Memory B cell (primary cell): ENCODE results near the gene PSENEN.
"Not testable (repeated sequence)": the region's sequence is repeated elsewhere in the genome, so short reads cannot be mapped to it uniquely, and the experiment has no call there.

Source experiments
- ATAC-seq: fragments of 150-1000 bp; cut with Tn5 transposase; 2 replicates; pipeline ENCODE4 v1.10.0; 2021; ENCODE audit warnings: low read depth, mild to moderate bottlenecking, moderate library complexity
- DNase-seq, 2 donors: peaks; one replicate each; pipeline ENCODE4 v3.0.0; 2022; ENCODE audit warnings: low spot score in 2 of 2
- H3K27ac Mint-ChIP-seq: one replicate; pipeline ENCODE4 v1.8.0; 2022; ENCODE audit warnings: mild to moderate bottlenecking, moderate library complexity, mixed read lengths
- H3K27me3 Mint-ChIP-seq: one replicate; pipeline ENCODE4 v1.8.0; 2022; ENCODE audit warnings: mixed read lengths
- H3K36me3 Mint-ChIP-seq: one replicate; pipeline ENCODE4 v1.8.0; 2022; ENCODE audit warnings: mild to moderate bottlenecking, mixed read lengths
- H3K4me1 Mint-ChIP-seq: one replicate; pipeline ENCODE4 v1.8.0; 2022; ENCODE audit warnings: mixed read lengths
- H3K4me3 Mint-ChIP-seq: one replicate; pipeline ENCODE4 v1.8.0; 2022; ENCODE audit warnings: mild to moderate bottlenecking, moderate library complexity, mixed read lengths
- H3K9me3 Mint-ChIP-seq: one replicate; pipeline ENCODE4 v1.8.0; 2022; ENCODE audit warnings: mixed read lengths

The PSENEN gene

DNA sequence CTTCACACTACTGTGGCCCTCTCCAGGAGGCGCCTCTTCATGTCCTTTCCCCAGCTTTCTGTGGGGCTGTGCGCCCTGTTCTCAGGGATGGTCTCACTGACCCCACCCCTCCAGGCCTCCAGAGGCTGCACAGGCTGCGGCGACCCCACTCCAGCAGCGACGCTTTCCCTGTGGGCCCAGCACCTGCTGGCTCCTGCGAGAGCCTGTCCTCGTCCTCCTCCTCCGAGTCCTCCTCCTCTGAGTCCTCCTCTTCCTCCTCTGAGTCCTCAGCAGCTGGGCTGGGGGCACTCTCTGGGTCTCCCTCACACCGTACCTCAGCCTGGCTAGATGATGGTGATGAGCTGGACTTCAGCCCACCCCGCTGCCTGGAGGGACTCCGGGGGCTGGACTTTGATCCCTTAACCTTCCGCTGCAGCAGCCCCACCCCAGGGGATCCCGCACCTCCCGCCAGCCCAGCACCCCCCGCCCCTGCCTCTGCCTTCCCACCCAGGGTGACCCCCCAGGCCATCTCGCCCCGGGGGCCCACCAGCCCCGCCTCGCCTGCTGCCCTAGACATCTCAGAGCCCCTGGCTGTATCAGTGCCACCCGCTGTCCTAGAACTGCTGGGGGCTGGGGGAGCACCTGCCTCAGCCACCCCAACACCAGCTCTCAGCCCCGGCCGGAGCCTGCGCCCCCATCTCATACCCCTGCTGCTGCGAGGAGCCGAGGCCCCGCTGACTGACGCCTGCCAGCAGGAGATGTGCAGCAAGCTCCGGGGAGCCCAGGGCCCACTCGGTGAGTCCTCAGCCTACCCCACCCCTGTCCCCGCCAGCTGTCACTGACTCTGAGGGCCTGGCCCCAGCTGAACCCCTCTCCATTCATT lies 41.1 kb downstream of the PSENEN start:
- no peak overlapping the region for H3K4me3 Mint-ChIP-seq
- no peaks in the 10 kb centered on the region for H3K9me3 Mint-ChIP-seq
- no peaks in the 10 kb centered on the region for H3K27me3 Mint-ChIP-seq
- no peak overlapping the region for H3K27ac Mint-ChIP-seq
- peaks cover 6% of the 10 kb centered on the region for H3K36me3 Mint-ChIP-seq
- no peaks in the 10 kb centered on the region for H3K4me1 Mint-ChIP-seq
- DNase-seq (no peak), ATAC-seq (no peak)

DNA sequence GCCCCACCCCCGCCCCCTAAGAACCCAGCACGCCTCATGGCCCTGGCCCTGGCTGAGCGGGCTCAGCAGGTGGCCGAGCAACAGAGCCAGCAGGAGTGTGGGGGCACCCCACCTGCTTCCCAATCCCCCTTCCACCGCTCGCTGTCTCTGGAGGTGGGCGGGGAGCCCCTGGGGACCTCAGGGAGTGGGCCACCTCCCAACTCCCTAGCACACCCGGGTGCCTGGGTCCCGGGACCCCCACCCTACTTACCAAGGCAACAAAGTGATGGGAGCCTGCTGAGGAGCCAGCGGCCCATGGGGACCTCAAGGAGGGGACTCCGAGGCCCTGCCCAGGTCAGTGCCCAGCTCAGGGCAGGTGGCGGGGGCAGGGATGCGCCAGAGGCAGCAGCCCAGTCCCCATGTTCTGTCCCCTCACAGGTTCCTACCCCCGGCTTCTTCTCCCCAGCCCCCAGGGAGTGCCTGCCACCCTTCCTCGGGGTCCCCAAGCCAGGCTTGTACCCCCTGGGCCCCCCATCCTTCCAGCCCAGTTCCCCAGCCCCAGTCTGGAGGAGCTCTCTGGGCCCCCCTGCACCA lies 41.9 kb downstream of the PSENEN start:
- Mint-ChIP-seq H3K4me3 (no peak overlapping the region), H3K36me3 (peaks cover 6% of the 10 kb centered on the region), H3K27ac (no peak overlapping the region), H3K4me1 (no peaks in the 10 kb centered on the region), H3K27me3 (no peaks in the 10 kb centered on the region), H3K9me3 (no peaks in the 10 kb centered on the region)
- ATAC-seq, result no peak
- DNase-seq, result no peak

DNA sequence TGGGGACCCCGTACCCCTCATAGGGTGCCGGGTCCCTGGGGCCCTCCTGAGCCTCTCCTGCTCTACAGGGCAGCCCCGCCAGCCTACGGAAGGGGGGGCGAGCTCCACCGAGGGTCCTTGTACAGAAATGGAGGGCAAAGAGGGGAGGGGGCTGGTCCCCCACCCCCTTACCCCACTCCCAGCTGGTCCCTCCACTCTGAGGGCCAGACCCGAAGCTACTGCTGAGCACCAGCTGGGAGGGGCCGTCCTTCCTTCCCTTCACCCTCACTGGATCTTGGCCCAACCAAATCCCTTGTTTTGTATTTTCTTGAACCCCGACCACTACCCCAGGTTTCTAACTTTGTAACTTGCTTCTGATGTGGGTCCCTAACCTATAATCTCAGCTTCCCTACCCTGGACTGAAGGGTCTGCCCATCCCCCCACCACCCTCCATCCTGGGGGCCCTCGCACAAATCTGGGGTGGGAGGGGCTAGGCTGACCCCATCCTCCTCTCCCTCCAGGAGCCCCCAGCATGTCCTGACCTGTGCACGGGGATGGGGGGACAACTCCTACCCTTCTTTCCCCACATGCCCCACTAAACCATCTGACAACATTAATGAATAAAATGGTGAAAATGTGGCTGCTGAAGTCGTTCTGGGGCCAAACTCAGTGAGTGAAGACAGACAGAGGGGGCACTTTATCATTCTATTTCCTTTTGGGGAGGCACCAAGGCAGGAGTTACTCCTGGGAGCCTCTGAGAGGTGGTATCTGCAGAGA lies 42.9 kb downstream of the PSENEN start:
- Mint-ChIP-seq H3K36me3 (peaks cover under 1% of the 10 kb centered on the region), H3K9me3 (no peaks in the 10 kb centered on the region), H3K4me1 (no peaks in the 10 kb centered on the region)

DNA sequence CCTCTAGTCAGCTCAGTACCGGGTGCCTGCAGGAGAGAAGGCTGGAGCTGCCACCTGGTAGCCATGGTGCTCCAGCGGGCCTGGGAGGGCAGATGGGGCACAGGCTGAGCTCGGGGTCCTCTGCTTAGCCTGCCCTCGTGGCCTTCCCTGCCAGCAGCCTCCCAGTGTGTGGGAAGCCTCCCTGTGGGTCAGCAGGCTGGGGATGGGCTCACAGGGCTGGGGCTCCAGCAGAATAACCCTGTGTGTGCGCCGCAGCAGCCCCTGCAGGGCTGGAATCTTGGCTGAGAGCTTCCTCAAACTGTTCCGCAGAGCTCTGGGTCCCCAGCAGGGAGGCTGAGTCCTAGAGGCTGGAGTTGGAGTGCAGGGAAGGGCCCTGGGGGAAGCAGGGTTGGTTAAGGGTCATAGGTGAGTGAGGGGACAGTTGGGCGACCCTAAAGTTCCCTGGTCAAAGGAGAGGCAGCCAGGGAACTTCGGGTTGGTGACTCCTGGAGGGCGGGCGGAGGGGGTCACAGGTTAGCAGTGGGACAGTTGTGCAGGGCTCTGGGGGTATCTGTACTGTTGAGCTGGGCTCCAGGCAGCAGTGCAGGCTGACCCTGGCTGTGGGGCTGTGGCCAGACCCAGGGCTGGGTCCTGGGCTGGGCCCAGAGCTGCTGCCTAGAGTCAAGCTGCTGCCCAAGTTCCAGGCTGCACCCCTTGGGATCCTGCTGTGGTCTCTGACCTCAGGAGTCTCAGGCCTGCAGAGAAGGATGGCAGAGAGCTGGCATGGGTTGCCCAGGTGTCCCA lies 43.9 kb downstream of the PSENEN start:
- no peaks in the 10 kb centered on the region for H3K4me1 Mint-ChIP-seq
- H3K36me3 Mint-ChIP-seq, result no peaks in the 10 kb centered on the region
- DNase-seq (no peak), ATAC-seq (no peak)
- no peak overlapping the region for H3K4me3 Mint-ChIP-seq
- H3K27me3 Mint-ChIP-seq, result peaks cover 6% of the 10 kb centered on the region
- no peaks in the 10 kb centered on the region for H3K9me3 Mint-ChIP-seq
- H3K27ac Mint-ChIP-seq, result no peak overlapping the region

More for the DNA sequence above, 42.9 kb downstream of the PSENEN start:
- DNase-seq, result no peak
- Mint-ChIP-seq H3K27ac (no peak overlapping the region), H3K27me3 (peaks cover 3% of the 10 kb centered on the region), H3K4me3 (no peak overlapping the region)
- ATAC-seq, result no peak

DNA sequence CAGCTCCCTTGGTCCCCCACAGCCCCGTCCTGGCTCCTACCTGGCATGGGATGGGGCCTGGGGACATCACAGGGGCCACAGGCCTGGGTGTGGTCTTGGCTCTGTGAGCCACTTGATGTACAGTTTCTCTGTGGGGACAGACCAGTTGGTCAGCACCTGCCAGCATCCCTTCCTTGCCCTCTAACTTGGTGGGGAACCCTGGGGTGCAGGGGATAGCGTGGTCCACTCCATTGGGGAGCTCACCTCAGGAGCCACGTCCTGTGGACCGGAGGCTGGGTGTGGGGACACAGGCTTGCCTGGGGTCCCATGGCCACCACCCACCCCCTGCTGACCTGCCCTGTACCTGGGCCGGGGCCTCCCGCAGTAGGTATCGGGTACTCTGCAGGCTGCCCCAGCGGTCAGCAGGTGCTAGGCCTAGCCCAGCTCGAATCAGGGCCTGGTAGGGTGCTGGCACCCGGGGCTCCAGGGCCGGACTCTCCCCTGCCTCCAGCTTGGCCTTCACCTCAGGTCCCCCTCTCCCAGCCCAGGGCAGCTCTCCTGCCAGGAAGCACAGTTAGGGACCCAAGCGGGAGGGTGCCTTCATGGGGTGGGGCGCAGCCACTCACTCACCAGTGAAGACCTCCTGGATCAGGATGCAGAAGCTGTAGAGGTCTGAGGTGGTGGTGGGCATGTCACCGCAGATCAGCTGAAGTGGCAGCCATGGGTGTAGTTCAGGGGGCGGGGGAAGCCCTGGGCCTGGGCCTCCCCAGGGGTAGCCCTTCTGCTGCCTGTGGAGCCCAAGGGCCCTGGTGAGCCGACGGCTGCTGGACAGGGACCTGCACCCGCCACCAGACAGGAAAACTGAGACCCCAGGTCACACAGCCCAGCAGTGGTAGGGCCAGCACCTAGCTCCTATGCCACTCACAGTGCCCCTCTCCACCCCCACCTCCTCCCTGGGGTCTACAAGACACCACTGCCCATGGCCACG lies 44.8 kb downstream of the PSENEN start:
- Mint-ChIP-seq H3K27ac (no peak overlapping the region), H3K9me3 (no peaks in the 10 kb centered on the region), H3K36me3 (no peaks in the 10 kb centered on the region), H3K4me3 (no peak overlapping the region), H3K27me3 (peaks cover 6% of the 10 kb centered on the region), H3K4me1 (no peaks in the 10 kb centered on the region)
- DNase-seq, result no peak
- ATAC-seq, result no peak

DNA sequence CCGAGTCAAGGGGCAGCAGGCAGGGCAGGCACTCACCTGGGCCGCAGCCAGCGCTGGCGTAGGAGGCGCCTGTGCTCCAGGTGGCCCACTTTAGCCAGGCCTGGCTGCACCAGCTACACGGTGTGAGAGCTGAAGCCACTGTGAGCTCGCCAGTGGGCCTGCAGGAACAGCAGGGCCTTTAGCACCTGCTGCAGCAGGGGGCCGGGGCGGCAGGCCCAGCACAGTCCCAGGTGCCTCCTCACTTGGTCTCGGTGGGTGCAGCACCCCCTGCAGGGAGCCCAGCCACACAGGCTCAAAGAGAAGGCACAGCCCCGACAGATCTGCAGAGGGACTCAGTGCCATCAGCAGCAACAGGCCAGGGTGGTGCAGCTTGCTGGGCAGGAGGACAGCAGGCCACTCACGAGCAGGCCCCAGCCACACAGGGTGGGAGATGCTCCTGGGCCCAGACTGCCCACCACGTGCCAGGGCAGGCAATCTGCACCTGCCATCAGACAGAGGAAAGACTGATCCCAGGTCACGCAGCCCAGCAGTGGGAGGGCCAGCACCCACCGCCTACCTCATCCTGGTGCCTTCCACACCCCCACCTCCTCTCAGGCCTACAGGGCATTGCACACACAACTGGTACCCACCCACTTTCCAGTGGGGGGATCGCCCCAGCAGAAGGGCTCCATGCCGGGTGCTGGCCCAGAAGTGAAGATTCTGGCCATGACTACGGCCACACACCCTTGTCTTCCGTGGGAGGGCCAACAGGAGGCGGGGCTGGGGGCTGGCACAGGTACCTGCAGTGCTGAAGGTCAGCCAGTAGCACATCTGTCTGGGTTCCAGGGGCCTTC lies 45.7 kb downstream of the PSENEN start:
- Mint-ChIP-seq H3K36me3 (no peaks in the 10 kb centered on the region), H3K27ac (no peak overlapping the region), H3K9me3 (no peaks in the 10 kb centered on the region), H3K4me3 (no peak overlapping the region), H3K4me1 (no peaks in the 10 kb centered on the region), H3K27me3 (peaks cover 10% of the 10 kb centered on the region)
- DNase-seq (no peak), ATAC-seq (peak; percentile 44)

DNA sequence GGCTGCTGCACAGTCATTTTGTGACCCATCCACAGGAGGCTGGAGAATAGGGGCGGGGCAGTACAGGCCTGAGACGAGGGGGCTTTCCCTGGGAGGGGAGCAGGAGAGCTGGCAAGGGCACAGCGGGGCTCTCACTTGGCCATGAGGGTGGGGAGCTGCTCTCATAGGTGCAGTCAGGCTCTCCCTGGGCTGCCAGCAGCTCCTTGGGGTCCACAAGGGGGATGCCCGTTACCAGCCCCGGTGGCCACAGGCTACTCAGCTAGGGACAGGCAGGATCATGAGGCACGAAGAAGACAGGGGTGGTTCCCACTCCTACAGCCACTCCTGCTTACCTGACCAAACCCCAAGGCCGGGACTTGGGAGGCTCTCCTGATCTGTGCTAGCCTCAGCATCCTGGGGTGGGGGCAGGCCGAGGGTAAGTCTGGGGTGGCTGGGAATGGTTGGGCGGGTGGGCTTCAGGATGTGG lies 46.4 kb downstream of the PSENEN start:
- Mint-ChIP-seq H3K4me1 (peaks cover 2% of the 10 kb centered on the region), H3K36me3 (no peaks in the 10 kb centered on the region), H3K9me3 (no peaks in the 10 kb centered on the region), H3K4me3 (no peak overlapping the region), H3K27me3 (peaks cover 15% of the 10 kb centered on the region), H3K27ac (no peak overlapping the region)
- ATAC-seq (no peak), DNase-seq (no peak)

DNA sequence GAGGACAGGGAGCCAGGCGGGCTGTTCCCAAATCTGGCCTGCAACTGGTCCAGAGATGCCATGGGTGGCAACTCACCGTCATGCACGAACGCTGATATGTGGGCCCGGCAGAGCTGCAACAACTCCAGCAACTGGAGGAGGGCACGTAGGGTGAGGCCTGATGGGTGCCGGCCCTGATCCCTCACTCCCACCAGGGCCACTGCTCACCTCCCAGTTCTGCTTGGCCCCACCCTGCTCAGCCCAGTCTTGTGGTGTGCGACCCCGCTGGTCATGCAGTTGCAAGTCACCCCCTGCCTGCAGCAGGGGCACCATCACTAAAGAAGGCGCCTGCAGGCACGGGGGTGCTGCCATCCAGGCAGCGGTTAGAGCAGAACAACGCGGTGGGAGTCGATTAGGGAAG lies 46.9 kb downstream of the PSENEN start:
- peaks cover 20% of the 10 kb centered on the region for H3K27me3 Mint-ChIP-seq
- ATAC-seq (no peak), DNase-seq (no peak)
- peaks cover 6% of the 10 kb centered on the region for H3K4me1 Mint-ChIP-seq
- no peak overlapping the region for H3K27ac Mint-ChIP-seq
- H3K4me3 Mint-ChIP-seq, result no peak overlapping the region
- no peaks in the 10 kb centered on the region for H3K36me3 Mint-ChIP-seq
- H3K9me3 Mint-ChIP-seq, result no peaks in the 10 kb centered on the region

DNA sequence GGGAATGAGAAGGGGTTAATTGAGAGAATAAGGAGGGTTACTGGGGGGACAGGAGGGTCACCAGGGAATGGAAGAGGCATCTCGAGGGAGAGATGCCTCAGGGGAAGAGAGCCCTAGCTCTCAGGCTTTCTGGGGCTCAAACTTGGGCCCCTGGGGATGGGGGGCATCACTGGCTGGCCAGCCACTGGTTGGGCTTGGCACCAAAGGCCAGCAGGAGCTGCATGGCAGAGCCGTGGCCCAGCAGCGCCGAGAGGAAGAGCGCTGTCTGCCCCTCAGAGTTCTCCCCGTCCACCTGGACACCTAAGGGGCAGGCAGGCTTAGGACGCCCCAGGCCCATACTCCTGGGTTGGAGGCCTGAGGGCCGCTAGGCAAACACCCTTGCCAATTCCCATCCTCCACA lies 47.4 kb downstream of the PSENEN start:
- DNase-seq, result no peak
- Mint-ChIP-seq H3K27ac (no peak overlapping the region), H3K4me3 (no peak overlapping the region), H3K36me3 (no peaks in the 10 kb centered on the region), H3K27me3 (peaks cover 22% of the 10 kb centered on the region), H3K9me3 (no peaks in the 10 kb centered on the region), H3K4me1 (peaks cover 7% of the 10 kb centered on the region)
- ATAC-seq, result no peak

DNA sequence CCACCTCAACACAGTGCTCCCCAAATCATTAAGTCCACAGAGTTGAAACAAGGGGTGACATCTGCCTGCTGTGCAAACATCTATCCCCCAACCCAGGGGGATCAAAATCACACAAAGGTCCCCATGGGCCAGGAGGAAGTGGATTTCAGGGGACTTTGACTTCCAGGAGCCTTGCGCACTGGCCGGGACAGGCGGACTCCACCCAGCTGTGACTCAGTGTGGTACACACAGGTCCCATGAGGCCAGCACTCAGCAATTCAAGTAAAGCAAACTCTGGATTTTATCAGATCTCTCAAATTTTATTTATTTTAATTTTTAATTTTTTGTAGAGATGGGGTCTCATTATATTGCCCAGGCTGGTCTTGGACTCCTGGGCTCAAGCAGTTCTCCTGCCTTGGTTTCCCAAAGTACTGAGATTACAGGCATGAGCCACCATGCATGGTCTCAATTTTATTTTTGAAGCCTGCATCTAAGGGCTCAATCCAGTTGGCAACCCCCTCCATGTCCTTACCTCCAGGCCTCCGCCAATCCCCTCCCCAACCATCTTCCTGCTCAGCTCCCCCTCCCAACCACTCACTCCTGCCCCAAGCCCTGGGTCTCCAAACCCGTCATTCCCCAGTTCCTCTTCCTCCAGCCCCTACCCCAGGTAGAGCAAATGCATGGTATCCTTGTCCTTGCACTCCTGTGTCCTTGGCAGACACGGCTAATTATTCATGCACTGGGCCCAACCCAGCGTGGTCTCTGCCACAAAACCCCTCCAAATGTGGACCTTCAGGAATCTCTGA lies 48.1 kb downstream of the PSENEN start:
- peaks cover 7% of the 10 kb centered on the region for H3K4me1 Mint-ChIP-seq
- H3K9me3 Mint-ChIP-seq, result no peaks in the 10 kb centered on the region
- no peak for ATAC-seq
- no peak overlapping the region for H3K4me3 Mint-ChIP-seq
- H3K36me3 Mint-ChIP-seq, result no peaks in the 10 kb centered on the region
- H3K27me3 Mint-ChIP-seq, result peaks cover 24% of the 10 kb centered on the region
- no peak overlapping the region for H3K27ac Mint-ChIP-seq
- no peak for DNase-seq

DNA sequence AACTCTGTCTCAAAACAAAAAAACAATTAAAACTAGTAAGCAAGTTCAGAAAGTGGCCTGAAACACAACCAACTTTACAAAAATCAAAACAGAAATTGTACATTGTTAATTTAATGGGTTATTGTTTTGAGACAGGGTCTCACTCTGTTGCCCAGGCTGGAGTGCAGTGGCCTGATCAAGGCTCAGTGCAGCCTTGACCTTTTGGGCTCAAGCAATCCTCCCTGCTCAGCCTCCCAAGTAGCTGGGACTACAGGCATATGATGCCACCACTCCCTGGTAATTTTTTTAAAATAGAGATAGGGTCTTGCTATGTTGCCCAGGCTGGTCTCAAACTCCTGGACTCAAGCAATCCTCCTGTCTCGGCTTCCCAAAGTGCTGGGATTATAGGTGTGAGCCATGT lies 50.1 kb downstream of the PSENEN start:
- not testable (repeated sequence) for DNase-seq, H3K4me3 Mint-ChIP-seq, ATAC-seq, H3K27ac Mint-ChIP-seq, H3K9me3 Mint-ChIP-seq, H3K4me1 Mint-ChIP-seq, H3K36me3 Mint-ChIP-seq
- peaks cover 26% of the 10 kb centered on the region for H3K27me3 Mint-ChIP-seq
